HG03097 (cell line): ENCODE data around the gene NUDT10.
"Not testable (repeated sequence)": the region's sequence is repeated elsewhere in the genome, so short reads cannot be mapped to it uniquely, and the experiment has no call there.

Experiments
- ATAC-seq: cut with Tn5 transposase; IDR thresholded peaks from one replicate; pipeline ENCODE4 v1.9.1; 2021; ENCODE audit not compliant: unreplicated experiment, low FRiP score

NUDT10 gene

GRCh38 chrX:51332188-51332942 is at the start of gene NUDT10:
NUDT10 (plus strand) TSS chrX:51332822; CDS start chrX:51332966, 144 bp downstream.
- no peak for ATAC-seq

- ATAC-seq: no peak
These were observed 40.2 kb upstream of the NUDT10 start for GRCh38 chrX:51292421-51292820.

GRCh38 chrX:51296138-51296537 is 36.5 kb upstream of the NUDT10 start:
- no peak for ATAC-seq

- no peak for ATAC-seq
These were observed 16.4 kb upstream of the NUDT10 start for GRCh38 chrX:51316271-51316670.

GRCh38 chrX:51332943-51333785 is 542 bp downstream of the NUDT10 start:
- ATAC-seq: not testable (repeated sequence)

GRCh38 chrX:51334276-51334675 is 1.7 kb downstream of the NUDT10 start:
- no peak for ATAC-seq

- no peak for ATAC-seq
These were observed 4.0 kb downstream of the NUDT10 start for GRCh38 chrX:51336584-51336983.

GRCh38 chrX:51361251-51361650 is 28.6 kb downstream of the NUDT10 start:
- ATAC-seq: no peak

- no peak for ATAC-seq
These were observed 44.0 kb downstream of the NUDT10 start for GRCh38 chrX:51376672-51377071.
